Fibroblast of lung (primary cell): ENCODE data around the gene PAFAH1B1. TPM values are rescaled to one million over a fixed set of nuclear protein-coding genes. Genes with fewer than 3 reads are reported as not detected.

Experiments used
- DNase-seq, 2 donors: peaks; one replicate each; pipeline versions ENCODE4 v3.0.0 to v3.0.0-alpha.2; 2010; ENCODE audit warnings: low read depth in 2 of 2
- H2AFZ ChIP-seq: 2 replicates; pipeline ENCODE4 v1.5.1; 2012; ENCODE audit warnings: low read length, control low read depth, inconsistent platforms
- H3K27ac ChIP-seq: 2 replicates; pipeline ENCODE4 v1.5.1; 2011; ENCODE audit warnings: low read length, control low read depth; ENCODE audit not compliant: insufficient read depth
- H3K27me3 ChIP-seq: 2 replicates; pipeline ENCODE4 v1.5.1; 2011; ENCODE audit warnings: mild to moderate bottlenecking, low read length; ENCODE audit not compliant: control insufficient read depth, insufficient read depth
- H3K36me3 ChIP-seq: 2 replicates; pipeline ENCODE4 v1.5.1; 2011; ENCODE audit warnings: low read length; ENCODE audit not compliant: control insufficient read depth, insufficient read depth
- H3K4me1 ChIP-seq: 2 replicates; pipeline ENCODE4 v1.5.1; 2011; ENCODE audit warnings: low read length; ENCODE audit not compliant: control insufficient read depth, insufficient read depth; ENCODE audit errors: extremely low read depth
- H3K4me2 ChIP-seq: 2 replicates; pipeline ENCODE4 v1.5.1; 2011; ENCODE audit warnings: low read length, control low read depth; ENCODE audit not compliant: insufficient read depth; ENCODE audit errors: extremely low read depth
- H3K4me3 ChIP-seq, 4 experiments: fragments of 200-600 bp in 1 of 4; sonication (generic) in 1 of 4; replicated peaks in 1 of 4; 2 replicates each; pipeline ENCODE4 v1.5.1; 2011 to 2016; ENCODE audit warnings: low read length in 4 of 4, low read depth in 3 of 4, mild to moderate bottlenecking in 3 of 4, control low read depth in 2 of 4, inconsistent platforms in 1 of 4, mixed read lengths in 1 of 4; ENCODE audit not compliant: insufficient read depth in 1 of 4; ENCODE audit errors: control extremely low read depth in 1 of 4
- H3K79me2 ChIP-seq: 2 replicates; pipeline ENCODE4 v1.5.1; 2012; ENCODE audit warnings: mild to moderate bottlenecking, low read length, inconsistent platforms; ENCODE audit not compliant: control insufficient read depth, insufficient read depth
- H3K9ac ChIP-seq: 2 replicates; pipeline ENCODE4 v1.5.1; 2011; ENCODE audit warnings: mild to moderate bottlenecking, low read length, control low read depth; ENCODE audit not compliant: insufficient read depth
- H3K9me3 ChIP-seq: 2 replicates; pipeline ENCODE4 v1.5.1; 2012; ENCODE audit warnings: low read depth, low read length; ENCODE audit not compliant: control insufficient read depth, insufficient read depth
- H4K20me1 ChIP-seq: 2 replicates; pipeline ENCODE4 v1.5.1; 2011; ENCODE audit warnings: low read length; ENCODE audit not compliant: control insufficient read depth, insufficient read depth; ENCODE audit errors: extremely low read depth
- EZH2 ChIP-seq: IDR thresholded peaks from 2 replicates; pipeline ENCODE4 v1.5.1; 2012; ENCODE audit warnings: low read length, control low read depth, mild to moderate bottlenecking; ENCODE audit errors: missing control alignments
- polyA plus RNA-seq, 2 donors: library from polyadenylated mRNA; depleted of rRNA in 1 of 2; stranded (reverse) in 1 of 2; unstranded in 1 of 2; fragments of >200 nt; gene quantifications; 2 replicates each; pipeline ENCODE4 v1.2.1, GENCODE V29; 2011 to 2012; ENCODE audit warnings: missing spikeins in 1 of 2
- total RNA-seq: library from RNA; depleted of rRNA; stranded (reverse); fragments of >200 nt; gene quantifications from 2 replicates; pipeline ENCODE4 v1.2.1, GENCODE V29; 2014
- TF ChIP-seq, protein P1 (sequence below), 2 donors: IDR thresholded peaks in 1 of 2; conservative IDR thresholded peaks in 1 of 2; 1 replicate in 1 of 2; 2 replicates in 1 of 2; pipeline ENCODE4 v1.5.1; 2011 to 2012; ENCODE audit warnings: low read length in 2 of 2, control low read depth in 1 of 2, inconsistent platforms in 1 of 2, low read depth in 1 of 2, mild to moderate bottlenecking in 1 of 2

The PAFAH1B1 gene
- total and polyA plus RNA-seq, 2 donors (not counting 1 experiment from before 2014, with no cell fraction given), result 107 to 108 TPM

DNA sequence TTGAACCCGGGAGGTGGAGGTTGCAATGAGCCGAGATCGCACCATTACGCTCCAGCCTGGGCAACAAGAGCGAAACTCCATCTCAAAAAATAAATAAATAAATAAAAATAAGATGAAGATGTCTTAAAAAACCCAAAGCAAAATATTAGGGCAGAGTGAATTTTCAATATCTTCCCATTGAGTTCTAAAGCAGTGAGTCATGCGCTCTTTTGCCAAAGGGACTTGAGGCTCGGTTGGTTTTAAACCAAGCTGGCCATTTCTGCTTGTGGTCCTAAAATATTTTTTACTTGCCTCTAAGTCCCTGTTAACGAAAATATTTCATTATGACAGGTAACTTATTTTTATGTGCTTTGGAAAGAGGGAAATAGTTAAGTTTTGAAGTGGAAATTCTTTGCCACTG, 4.7 kb downstream of the PAFAH1B1 start:
- no peak overlapping the region for H3K9ac ChIP-seq
- peak; percentile 72 to 83 for DNase-seq
- H4K20me1 ChIP-seq, result peaks cover 19% of the 10 kb centered on the region
- TF ChIP-seq EZH2, result no peak
- TF ChIP-seq, protein P1, sequence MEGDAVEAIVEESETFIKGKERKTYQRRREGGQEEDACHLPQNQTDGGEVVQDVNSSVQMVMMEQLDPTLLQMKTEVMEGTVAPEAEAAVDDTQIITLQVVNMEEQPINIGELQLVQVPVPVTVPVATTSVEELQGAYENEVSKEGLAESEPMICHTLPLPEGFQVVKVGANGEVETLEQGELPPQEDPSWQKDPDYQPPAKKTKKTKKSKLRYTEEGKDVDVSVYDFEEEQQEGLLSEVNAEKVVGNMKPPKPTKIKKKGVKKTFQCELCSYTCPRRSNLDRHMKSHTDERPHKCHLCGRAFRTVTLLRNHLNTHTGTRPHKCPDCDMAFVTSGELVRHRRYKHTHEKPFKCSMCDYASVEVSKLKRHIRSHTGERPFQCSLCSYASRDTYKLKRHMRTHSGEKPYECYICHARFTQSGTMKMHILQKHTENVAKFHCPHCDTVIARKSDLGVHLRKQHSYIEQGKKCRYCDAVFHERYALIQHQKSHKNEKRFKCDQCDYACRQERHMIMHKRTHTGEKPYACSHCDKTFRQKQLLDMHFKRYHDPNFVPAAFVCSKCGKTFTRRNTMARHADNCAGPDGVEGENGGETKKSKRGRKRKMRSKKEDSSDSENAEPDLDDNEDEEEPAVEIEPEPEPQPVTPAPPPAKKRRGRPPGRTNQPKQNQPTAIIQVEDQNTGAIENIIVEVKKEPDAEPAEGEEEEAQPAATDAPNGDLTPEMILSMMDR (conservative IDR thresholded peaks at IDR 0.05 in 1 of 2, IDR thresholded peaks at IDR 0.05 in 1 of 2; ENCODE audit: low read depth in 1 of 2, low read length in 2 of 2), result no peak
- H3K9me3 ChIP-seq, result no peaks in the 10 kb centered on the region
- peaks cover 92% of the 10 kb centered on the region for H3K79me2 ChIP-seq
- no peak overlapping the region for H3K4me3 ChIP-seq
- H3K4me1 ChIP-seq, result peaks cover 2% of the 10 kb centered on the region
- H3K27ac ChIP-seq, result no peak overlapping the region
- no peak overlapping the region for H2AFZ ChIP-seq
- H3K27me3 ChIP-seq, result no peaks in the 10 kb centered on the region
- no peak overlapping the region for H3K4me2 ChIP-seq
- H3K36me3 ChIP-seq, result no peaks in the 10 kb centered on the region

DNA sequence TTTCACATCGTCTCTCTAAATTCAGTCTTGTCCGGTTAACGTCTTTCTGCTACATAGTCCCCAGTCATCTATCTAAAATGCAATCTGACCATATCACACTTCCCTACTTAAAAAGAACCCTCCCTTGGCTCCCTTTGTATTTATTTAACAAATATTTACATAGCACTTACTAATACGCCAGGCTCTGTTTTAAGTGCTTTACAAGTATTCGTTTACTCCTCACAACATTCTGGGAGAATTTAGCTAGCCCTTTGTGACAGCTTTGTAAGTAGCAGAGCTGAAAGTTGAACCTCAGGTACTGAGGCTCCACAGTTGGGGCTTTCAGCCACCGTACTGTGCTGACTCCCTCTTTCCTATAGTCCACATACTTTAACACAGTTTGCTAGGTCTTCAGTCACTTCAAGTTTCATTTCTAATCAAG, 9.2 kb downstream of the PAFAH1B1 start:
- no peak overlapping the region for H3K4me3 ChIP-seq
- no peak overlapping the region for H2AFZ ChIP-seq
- peaks cover 21% of the 10 kb centered on the region for H4K20me1 ChIP-seq
- no peaks in the 10 kb centered on the region for H3K27me3 ChIP-seq
- H3K27ac ChIP-seq, result no peak overlapping the region
- TF ChIP-seq EZH2, result no peak
- H3K9me3 ChIP-seq, result no peaks in the 10 kb centered on the region
- no peak overlapping the region for H3K4me2 ChIP-seq
- peaks cover 2% of the 10 kb centered on the region for H3K4me1 ChIP-seq
- peaks cover 99% of the 10 kb centered on the region for H3K79me2 ChIP-seq
- peaks cover 3% of the 10 kb centered on the region for H3K36me3 ChIP-seq
- peak; percentile 28 to 36 for DNase-seq
- no peak overlapping the region for H3K9ac ChIP-seq

DNA sequence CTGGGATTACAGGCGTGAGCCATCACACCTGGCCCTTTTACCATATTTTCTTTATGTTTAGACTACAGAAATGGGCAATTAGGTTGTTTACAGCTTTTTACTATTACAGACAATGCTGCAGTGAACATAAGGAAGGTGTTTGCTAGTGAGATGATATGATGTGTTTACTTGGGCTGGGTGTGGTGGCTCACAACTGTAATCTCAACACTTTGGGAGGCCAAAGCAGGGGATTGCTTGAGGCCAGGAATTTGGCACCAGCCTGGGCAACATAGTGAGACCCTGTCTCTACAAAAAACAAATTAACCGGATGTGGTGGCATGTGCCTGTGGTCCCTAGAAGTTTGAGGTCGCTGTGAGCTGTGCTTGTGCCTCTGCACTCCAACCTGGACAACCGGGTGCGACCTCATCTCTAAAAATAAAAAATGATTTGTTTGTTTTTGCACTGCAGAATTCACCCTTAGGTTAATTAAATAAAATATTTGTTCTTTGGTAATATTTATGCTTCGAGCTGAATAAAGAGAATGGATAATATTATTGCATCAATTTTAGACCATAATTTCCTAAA, 15.0 kb downstream of the PAFAH1B1 start:
- Histone ChIP-seq H3K4me2 (no peak overlapping the region), H3K9me3 (no peaks in the 10 kb centered on the region), H3K36me3 (peaks cover 3% of the 10 kb centered on the region), H3K4me3 (no peak overlapping the region), H3K4me1 (no peaks in the 10 kb centered on the region), H3K79me2 (peaks cover 98% of the 10 kb centered on the region), H3K27me3 (no peaks in the 10 kb centered on the region), H4K20me1 (peaks cover 21% of the 10 kb centered on the region), H3K27ac (no peak overlapping the region), H3K9ac (no peak overlapping the region), H2AFZ (no peak overlapping the region)
- TF ChIP-seq, protein P1 (conservative IDR thresholded peaks at IDR 0.05 in 1 of 2, IDR thresholded peaks at IDR 0.05 in 1 of 2; ENCODE audit: low read depth in 1 of 2, low read length in 2 of 2), result no peak
- no peak for TF ChIP-seq EZH2
- DNase-seq, result no peak
